ENCODE results near the gene GPRC5C.

Gene GPRC5C

GRCh38 chr17:74491626-74492025 lies 59.7 kb downstream of the GPRC5C start:
- DNase-seq (ENCODE audit: low read depth): no peak
- TF ChIP-seq CTCF (IDR thresholded peaks at IDR 0.05; ENCODE audit: control insufficient read depth, extremely low read depth, insufficient read depth): no peak
- no peak overlapping the region for H3K4me3 ChIP-seq (ENCODE audit: low read depth, low read length)

GRCh38 chr17:74493331-74493833 lies 61.5 kb downstream of the GPRC5C start:
- H3K4me3 ChIP-seq (ENCODE audit: low read depth, low read length): no peak overlapping the region
- peak; percentile 45 for DNase-seq (ENCODE audit: low read depth)
- TF ChIP-seq CTCF (IDR thresholded peaks at IDR 0.05; ENCODE audit: control insufficient read depth, extremely low read depth, insufficient read depth): peak; percentile 90

Measured in LNCaP clone FGC (cell line).